ENCODE measurements around the gene PBX1.
"Not testable (repeated sequence)": the region's sequence is repeated elsewhere in the genome, so short reads cannot be mapped to it uniquely, and the experiment has no call there.

Gene PBX1

DNA sequence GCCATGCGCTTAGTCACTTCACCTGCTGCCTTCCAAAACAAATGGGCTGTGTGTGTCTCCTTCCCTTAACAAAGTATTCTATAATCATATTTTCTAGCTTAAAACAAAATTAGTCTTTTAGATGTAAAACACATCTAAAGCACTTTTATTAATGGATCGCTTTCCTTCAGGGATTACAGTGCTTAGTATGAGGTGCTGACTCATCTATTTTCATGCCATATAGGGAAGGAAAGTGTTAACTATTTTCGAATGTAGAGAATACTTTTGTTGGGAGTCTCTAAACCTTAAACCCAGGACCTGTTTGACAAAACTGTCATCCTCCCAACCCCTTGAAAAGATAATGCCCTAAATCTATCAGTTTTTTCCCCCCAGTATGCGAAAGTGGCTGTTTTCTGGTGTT is 90.2 kb downstream of the PBX1 start:
- no peak overlapping the region for H3K27ac Mint-ChIP-seq
- H3K9me3 Mint-ChIP-seq = no peaks in the 10 kb centered on the region
- H3K4me3 Mint-ChIP-seq = no peak overlapping the region
- H3K36me3 Mint-ChIP-seq = no peaks in the 10 kb centered on the region
- DNase-seq (ENCODE audit: low spot score in 2 of 2) = no peak
- H3K4me1 Mint-ChIP-seq = peaks cover 8% of the 10 kb centered on the region
- ATAC-seq = no peak

DNA sequence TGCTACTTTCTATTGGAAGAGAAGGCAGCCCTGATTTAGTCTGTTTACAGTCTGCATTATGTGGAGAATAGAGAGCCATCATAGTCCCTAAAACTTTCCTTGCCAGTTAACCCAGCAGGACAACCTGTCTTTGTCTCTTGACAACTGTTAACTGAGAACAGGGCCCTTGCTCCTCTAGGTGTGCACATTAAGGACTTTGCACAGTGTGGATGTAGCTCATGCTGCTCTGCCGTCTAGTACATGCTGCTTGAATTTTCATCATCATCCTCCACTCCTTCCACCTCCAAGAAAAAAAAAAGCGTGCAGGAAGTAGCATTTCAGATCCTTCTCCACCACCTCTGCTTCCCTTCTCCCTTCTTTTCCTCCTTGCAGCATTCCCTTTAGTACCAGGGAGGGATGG is 91.5 kb downstream of the PBX1 start:
- Mint-ChIP-seq H3K27ac (no peak overlapping the region), H3K9me3 (no peaks in the 10 kb centered on the region), H3K4me3 (no peak overlapping the region), H3K36me3 (no peaks in the 10 kb centered on the region), H3K4me1 (peaks cover 8% of the 10 kb centered on the region)
- DNase-seq (ENCODE audit: low spot score in 2 of 2) = no peak
- ATAC-seq = no peak

DNA sequence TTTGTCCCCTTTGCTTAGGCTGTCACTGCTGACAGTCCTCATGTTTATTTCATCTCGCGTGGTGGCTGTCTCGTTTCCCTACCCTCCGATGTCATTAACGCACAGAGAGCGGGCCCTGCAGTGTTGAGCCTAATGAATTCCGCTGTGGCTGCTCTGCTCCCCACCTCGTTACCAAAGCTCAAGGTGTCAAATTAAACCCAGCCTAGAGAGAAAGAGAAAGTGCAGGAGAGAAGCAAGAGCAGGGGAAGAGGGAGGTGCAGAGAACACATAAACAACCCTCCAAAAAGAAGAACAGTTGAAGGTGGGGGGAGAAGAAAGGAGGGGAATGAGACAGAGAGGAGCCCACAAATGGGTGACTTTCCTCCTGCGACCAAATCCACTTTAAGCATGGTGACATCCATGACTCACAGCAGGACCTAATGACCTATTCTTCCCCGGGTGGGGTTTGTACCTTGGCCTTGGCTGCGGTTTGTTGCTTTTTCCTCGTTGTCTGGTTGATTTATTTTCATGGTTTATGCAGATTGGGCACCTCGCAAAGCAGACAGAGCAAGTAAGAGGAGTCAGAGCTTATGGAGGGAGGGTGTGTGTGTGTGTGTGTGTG is 92.5 kb downstream of the PBX1 start:
- no peaks in the 10 kb centered on the region for H3K9me3 Mint-ChIP-seq
- no peaks in the 10 kb centered on the region for H3K36me3 Mint-ChIP-seq
- H3K4me1 Mint-ChIP-seq = peaks cover 8% of the 10 kb centered on the region
- peak; percentile 71 for ATAC-seq
- no peak for DNase-seq (ENCODE audit: low spot score in 2 of 2)
- no peak overlapping the region for H3K4me3 Mint-ChIP-seq
- peak overlapping the region; percentile 10 for H3K27ac Mint-ChIP-seq

DNA sequence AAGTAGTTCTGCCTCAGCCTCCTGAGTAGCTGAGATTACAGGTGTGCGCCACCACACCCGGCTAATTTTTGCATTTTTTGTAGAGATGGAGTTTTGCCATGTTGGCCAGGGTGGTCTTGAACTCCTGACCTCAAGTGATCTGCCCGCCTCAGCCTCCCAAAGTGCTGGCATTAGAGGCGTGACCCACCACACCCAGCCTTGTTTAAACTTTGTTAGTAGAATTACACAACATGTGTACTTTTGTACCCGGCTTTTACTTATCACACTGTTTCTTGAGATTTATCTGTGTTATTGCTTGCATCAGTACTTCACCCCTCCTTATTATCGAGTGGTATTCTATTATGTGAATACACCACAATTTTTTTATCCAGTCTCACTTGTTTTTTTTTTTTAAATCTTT is 94.0 kb downstream of the PBX1 start:
- not testable (repeated sequence) for H3K9me3 Mint-ChIP-seq; H3K27ac Mint-ChIP-seq; DNase-seq (ENCODE audit: low spot score in 2 of 2); H3K36me3 Mint-ChIP-seq; H3K4me3 Mint-ChIP-seq; ATAC-seq; H3K4me1 Mint-ChIP-seq

DNA sequence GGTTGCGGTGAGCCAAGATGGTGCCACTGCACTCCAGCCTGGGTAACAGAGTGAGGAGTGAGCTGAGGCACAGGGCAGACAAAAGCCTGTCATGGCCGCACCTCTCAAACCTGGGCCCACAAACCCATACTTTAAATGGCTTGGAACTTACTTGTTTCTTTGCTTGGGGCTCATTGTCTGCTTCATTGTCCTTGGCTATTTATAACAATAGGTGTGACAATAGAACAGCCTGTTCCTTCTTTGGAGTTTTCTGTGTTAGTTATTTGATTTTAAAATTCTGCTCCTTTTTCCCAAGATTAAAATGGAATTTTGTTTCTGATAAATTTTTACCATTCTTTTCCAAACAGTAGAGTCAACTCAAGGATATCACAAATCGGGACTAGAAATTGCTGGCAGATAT is 94.7 kb downstream of the PBX1 start:
- Mint-ChIP-seq H3K9me3 (no peaks in the 10 kb centered on the region), H3K4me3 (no peak overlapping the region)
- ATAC-seq = no peak

DNA sequence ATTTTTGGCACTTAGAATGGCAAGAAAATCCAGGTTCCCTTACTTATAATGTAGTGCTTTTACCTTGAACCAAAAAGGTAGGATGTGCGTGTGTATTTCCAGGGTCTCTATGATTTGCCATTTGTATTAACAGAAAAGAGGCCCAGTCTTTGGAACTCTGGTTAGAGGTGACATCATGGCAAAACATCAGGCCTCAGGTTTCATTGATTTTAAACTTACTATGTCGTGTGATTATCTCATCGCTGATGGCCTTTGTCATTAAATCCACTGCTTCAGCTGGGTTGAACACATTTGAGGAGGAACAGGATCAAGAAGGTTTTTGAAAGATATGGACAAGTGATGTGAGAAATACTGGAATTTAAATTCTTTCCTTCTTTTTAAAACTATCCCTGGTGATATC is 95.2 kb downstream of the PBX1 start:
- no peak overlapping the region for H3K4me3 Mint-ChIP-seq
- ATAC-seq (no peak), DNase-seq (ENCODE audit: low spot score in 2 of 2) (no peak)
- no peaks in the 10 kb centered on the region for H3K9me3 Mint-ChIP-seq
- no peaks in the 10 kb centered on the region for H3K36me3 Mint-ChIP-seq
- H3K27ac Mint-ChIP-seq = no peak overlapping the region
- peaks cover 8% of the 10 kb centered on the region for H3K4me1 Mint-ChIP-seq

More for the DNA sequence above, 94.7 kb downstream of the PBX1 start:
- no peak for DNase-seq (ENCODE audit: low spot score in 2 of 2)
- peaks cover 8% of the 10 kb centered on the region for H3K4me1 Mint-ChIP-seq
- H3K36me3 Mint-ChIP-seq = no peaks in the 10 kb centered on the region
- H3K27ac Mint-ChIP-seq = no peak overlapping the region

DNA sequence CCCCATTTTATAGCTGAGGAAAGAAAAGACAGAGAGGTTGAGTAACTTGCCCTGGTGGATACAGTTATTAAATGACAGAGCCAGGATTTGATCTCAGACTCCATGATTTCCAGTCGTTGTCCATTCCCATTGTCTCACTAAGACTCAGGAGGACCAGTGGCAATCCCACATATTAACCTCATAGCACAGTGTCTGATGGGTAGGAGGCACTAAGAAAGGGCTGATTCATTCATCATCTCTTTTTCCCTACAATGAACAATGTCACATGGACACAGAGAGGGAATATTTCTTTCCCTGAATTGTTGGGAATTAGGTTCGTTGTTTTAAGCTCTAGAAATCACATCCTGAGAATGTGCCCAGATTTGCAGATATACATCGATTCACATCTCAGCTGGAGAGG is 99.9 kb downstream of the PBX1 start:
- peaks cover 7% of the 10 kb centered on the region for H3K4me1 Mint-ChIP-seq
- no peak overlapping the region for H3K4me3 Mint-ChIP-seq
- no peak for DNase-seq (ENCODE audit: low spot score in 2 of 2)
- no peaks in the 10 kb centered on the region for H3K36me3 Mint-ChIP-seq
- H3K9me3 Mint-ChIP-seq = peaks cover 2% of the 10 kb centered on the region
- H3K27ac Mint-ChIP-seq = no peak overlapping the region
- ATAC-seq = no peak

DNA sequence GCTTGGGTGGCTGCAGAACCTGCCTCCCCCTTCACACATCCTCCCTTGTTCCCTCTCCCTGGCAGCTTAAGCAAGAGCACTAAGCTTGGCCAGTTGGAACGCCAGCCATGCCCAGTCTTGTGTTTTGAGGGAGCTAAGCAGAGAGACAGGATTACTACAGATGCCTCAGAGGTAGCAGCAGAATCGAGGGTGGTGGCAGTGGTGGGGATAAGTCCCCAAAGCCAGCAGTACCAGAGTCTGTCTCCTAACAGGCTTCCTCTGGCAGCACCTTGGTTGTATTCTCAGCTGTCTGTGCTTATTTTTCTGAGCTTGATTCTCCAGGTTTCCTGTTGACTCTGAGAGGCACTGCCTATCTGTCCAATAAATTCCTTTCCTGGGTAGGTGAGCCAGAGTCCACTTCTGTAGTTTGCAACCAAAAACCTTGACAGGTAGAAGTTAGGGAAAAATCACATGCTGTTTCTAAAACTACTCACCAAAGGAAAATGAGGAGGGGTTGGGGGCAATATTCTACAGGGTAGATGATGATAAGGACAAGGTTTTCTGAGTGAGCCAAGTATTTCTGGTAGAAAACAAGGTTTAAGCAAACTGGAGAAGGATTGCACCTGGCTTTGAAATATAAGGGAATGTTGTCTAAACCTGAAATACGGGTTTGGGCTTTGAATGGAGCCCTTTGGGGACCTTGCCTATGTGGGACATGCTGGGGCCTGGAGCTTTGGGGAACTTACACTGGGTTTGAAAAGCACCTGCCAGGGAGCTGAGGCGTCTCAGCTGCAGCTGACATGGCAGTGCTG is 100.8 kb downstream of the PBX1 start:
- Mint-ChIP-seq H3K27ac (no peak overlapping the region), H3K36me3 (no peaks in the 10 kb centered on the region), H3K4me3 (no peak overlapping the region), H3K4me1 (peaks cover 7% of the 10 kb centered on the region), H3K9me3 (peaks cover 6% of the 10 kb centered on the region)
- ATAC-seq (no peak), DNase-seq (ENCODE audit: low spot score in 2 of 2) (no peak)

DNA sequence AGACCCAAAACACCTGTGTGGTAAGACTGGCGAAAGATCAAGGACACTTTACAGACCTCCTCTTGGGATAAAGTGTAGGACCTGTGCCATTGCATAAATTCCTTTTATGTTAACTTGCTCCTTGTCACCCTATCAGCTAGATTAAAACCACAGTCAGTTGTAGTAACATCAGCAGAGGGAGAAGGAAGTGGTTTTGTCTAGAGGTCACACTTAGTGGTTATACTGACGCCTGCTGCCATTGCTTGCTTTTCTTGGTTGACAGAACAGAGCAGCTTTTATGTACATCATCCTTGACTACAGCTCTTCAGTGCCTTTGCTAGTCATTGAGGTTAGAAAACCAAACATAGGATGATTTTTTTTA is 101.4 kb downstream of the PBX1 start:
- ATAC-seq = peak; percentile 95
- H3K9me3 Mint-ChIP-seq = peaks cover 6% of the 10 kb centered on the region
- peaks cover 7% of the 10 kb centered on the region for H3K4me1 Mint-ChIP-seq
- DNase-seq (ENCODE audit: low spot score in 2 of 2) = no peak
- no peaks in the 10 kb centered on the region for H3K36me3 Mint-ChIP-seq
- no peak overlapping the region for H3K4me3 Mint-ChIP-seq
- no peak overlapping the region for H3K27ac Mint-ChIP-seq

DNA sequence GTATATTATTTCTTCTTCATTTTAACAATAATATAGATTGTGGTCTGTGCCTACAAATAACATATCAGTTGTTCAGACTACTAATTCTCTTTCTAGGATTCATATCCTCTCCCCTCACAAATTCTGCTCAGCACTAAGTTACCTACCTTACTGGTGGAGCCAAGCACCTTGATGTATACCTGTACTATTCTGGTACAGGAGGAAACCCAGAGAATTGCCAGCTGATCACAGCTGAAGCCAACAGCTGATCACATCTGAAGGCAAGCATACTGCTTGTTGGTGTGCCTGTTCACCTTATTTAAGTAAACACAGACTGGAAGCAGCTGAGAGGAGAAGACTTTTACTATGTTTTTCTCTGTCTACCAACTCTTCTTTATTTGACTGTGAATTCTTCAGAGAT is 101.8 kb downstream of the PBX1 start:
- DNase-seq (ENCODE audit: low spot score in 2 of 2) (no peak), ATAC-seq (no peak)
- no peak overlapping the region for H3K27ac Mint-ChIP-seq

DNA sequence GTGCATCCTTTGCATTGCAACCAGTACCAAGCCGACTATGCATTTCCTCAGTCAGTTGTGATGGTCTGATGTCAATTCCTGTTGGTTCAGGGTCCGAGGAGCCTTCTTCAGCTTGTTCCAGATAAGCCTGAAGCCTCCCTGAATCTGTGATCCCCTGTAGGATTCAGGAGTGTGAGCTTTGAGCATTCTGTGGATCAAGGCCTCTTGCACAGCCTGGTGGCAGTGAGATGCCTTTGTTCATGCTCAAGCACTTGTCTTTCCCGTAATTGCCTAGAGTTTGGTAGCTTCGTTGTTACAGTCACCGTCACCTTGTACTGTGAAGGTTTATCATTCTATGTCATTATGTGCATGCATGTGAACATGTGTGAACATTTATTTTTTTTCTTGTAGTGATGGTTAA is 103.5 kb downstream of the PBX1 start:
- no peaks in the 10 kb centered on the region for H3K36me3 Mint-ChIP-seq
- no peak overlapping the region for H3K4me3 Mint-ChIP-seq
- no peak for DNase-seq (ENCODE audit: low spot score in 2 of 2)
- peaks cover 6% of the 10 kb centered on the region for H3K9me3 Mint-ChIP-seq
- H3K27ac Mint-ChIP-seq = no peak overlapping the region
- peaks cover 7% of the 10 kb centered on the region for H3K4me1 Mint-ChIP-seq
- ATAC-seq = no peak

More for the DNA sequence above, 101.8 kb downstream of the PBX1 start:
- Mint-ChIP-seq H3K9me3 (peaks cover 6% of the 10 kb centered on the region), H3K4me3 (no peak overlapping the region), H3K4me1 (peaks cover 7% of the 10 kb centered on the region), H3K36me3 (no peaks in the 10 kb centered on the region)

DNA sequence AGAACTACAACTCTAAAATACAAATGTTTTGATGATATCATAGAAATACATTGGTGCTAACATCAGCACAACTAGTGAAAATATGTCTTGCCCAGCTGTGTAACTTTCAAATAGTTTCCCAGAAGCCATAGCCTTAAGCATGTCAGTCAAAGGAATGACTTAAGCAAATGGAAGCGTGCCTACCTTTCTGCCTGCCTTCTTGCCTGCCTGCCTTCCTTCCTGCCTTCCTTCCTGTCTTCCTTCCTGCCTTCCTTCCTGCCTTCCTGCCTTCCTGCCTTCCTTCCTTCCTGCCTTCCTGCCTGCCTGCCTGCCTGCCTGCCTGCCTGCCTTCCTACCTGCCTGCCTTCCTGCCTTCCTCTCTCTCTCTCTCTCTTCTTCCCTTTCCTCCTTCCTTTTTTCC is 104.0 kb downstream of the PBX1 start:
- peaks cover 7% of the 10 kb centered on the region for H3K4me1 Mint-ChIP-seq
- DNase-seq (ENCODE audit: low spot score in 2 of 2) = no peak
- no peak overlapping the region for H3K4me3 Mint-ChIP-seq
- no peak overlapping the region for H3K27ac Mint-ChIP-seq
- H3K36me3 Mint-ChIP-seq = no peaks in the 10 kb centered on the region
- H3K9me3 Mint-ChIP-seq = peaks cover 6% of the 10 kb centered on the region
- ATAC-seq = no peak

DNA sequence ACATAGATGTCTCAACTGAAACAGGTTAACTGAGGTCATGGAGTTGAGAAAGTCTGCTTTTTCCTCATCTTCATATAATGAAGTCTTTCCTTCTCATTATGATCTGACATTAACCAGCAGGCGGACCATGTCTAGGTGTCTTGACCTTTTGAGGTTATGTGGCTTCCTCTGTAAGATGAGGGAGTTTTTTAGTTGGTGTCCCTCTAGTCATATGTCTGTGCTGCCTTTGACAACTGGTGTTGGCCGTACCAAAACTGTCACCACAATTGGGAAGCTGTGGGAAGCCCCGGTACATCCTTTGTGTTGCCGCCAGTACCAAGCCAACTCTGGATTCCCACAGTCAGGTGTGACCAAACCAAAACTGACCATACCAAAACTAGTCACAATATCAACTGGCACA is 105.1 kb downstream of the PBX1 start:
- peaks cover 6% of the 10 kb centered on the region for H3K9me3 Mint-ChIP-seq
- DNase-seq (ENCODE audit: low spot score in 2 of 2) (no peak), ATAC-seq (no peak)
- H3K36me3 Mint-ChIP-seq = no peaks in the 10 kb centered on the region
- H3K27ac Mint-ChIP-seq = no peak overlapping the region
- no peak overlapping the region for H3K4me3 Mint-ChIP-seq
- peaks cover 7% of the 10 kb centered on the region for H3K4me1 Mint-ChIP-seq

DNA sequence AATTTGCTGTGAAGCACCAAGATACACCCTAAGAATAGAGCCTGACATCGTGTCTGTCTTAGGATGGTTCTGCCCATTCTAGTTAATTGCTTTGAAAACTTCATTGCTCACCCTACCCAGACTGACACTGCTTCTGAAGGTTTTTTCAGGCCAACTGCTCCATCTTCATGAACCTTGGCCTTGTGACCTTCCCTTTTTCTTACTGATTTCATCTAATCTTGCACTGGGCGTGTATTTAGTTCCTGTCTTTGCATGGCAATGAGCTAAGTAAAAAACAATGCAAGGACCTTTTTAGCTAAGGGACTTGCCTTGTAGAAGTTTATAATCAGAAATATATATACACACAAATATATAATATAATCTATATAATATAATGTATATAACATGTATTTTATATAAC is 108.0 kb downstream of the PBX1 start:
- DNase-seq (ENCODE audit: low spot score in 2 of 2) = no peak
- no peak overlapping the region for H3K4me3 Mint-ChIP-seq
- ATAC-seq = no peak
- H3K36me3 Mint-ChIP-seq = no peaks in the 10 kb centered on the region
- no peak overlapping the region for H3K27ac Mint-ChIP-seq
- no peaks in the 10 kb centered on the region for H3K4me1 Mint-ChIP-seq
- peaks cover 14% of the 10 kb centered on the region for H3K9me3 Mint-ChIP-seq

DNA sequence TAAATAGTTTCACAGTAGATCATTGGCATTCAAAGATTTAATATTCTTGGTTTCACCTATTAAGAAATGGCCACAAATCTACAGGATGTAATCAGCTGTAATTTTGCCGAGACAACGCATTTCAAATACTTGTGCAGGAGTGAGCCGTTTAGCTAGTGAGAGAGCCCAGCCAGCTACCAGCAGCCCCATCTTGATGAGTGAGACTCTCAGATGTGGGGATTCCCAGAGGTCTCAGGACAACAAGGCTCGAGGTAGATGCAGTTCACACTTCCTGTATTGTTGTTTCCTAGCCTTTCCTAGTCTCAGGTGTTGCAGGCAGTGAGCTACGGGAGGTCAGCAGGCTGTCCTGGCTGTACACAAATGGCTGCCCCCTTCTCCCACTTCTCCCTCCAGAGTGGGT is 108.6 kb downstream of the PBX1 start:
- ATAC-seq (no peak), DNase-seq (ENCODE audit: low spot score in 2 of 2) (no peak)
- no peaks in the 10 kb centered on the region for H3K36me3 Mint-ChIP-seq
- H3K4me3 Mint-ChIP-seq = no peak overlapping the region
- H3K4me1 Mint-ChIP-seq = no peaks in the 10 kb centered on the region
- no peak overlapping the region for H3K27ac Mint-ChIP-seq
- peaks cover 14% of the 10 kb centered on the region for H3K9me3 Mint-ChIP-seq

All from stimulated activated effector memory CD8-positive, alpha-beta T cell treated with anti-CD3 and anti-CD28 coated beads, Interleukin-12 subunit alpha, Interleukin-12 subunit beta, amount 100 ng/mL, for 72 hours (primary cell).